Stimulated activated CD4-positive, alpha-beta T cell treated with anti-CD3 and anti-CD28 coated beads, Interleukin-15, amount 100 ng/mL, for 1 hour (primary cell): Measurements from ENCODE around the gene PSME2.
"Not testable (repeated sequence)": the region's sequence is repeated elsewhere in the genome, so short reads cannot be mapped to it uniquely, and the experiment has no call there.

ENCODE experiments used
- DNase-seq, 2 donors: peaks; one replicate each; pipeline ENCODE4 v3.0.0-alpha.2; 2020; ENCODE audit warnings: low read depth in 1 of 2, low spot score in 1 of 2

PSME2 gene

DNA sequence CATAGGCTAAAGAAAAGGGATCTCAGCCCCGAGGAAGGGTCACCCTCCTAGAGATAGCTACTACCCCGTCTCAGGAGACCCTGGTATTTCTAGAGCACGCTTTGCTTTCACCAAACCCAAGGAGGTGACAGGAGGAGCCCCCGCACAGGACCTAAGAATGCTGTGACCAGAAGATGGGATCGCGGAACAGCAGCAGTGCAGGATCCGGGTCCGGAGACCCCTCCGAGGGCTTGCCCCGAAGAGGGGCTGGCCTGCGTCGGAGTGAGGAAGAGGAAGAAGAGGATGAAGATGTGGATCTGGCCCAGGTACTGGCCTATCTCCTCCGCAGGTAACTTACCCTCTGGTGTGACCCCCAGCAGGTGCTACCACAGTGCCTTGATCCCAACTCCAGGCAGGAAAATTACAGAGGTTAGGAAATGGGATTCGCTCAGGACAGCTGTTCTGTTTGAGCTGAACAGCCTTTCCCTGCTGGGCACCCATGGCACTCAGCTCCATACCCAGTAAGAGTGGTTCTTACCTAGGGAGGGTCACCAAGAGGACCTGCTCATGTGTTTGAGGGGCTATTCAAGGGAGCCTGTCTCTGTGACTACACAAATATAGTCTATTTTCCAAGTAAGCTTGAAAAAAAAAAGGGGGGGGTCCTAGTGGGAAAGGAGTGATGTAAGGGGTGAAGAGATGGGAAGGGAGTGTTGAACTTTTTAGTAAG lies 30.8 kb downstream of the PSME2 start:
- DNase-seq = no peak

DNA sequence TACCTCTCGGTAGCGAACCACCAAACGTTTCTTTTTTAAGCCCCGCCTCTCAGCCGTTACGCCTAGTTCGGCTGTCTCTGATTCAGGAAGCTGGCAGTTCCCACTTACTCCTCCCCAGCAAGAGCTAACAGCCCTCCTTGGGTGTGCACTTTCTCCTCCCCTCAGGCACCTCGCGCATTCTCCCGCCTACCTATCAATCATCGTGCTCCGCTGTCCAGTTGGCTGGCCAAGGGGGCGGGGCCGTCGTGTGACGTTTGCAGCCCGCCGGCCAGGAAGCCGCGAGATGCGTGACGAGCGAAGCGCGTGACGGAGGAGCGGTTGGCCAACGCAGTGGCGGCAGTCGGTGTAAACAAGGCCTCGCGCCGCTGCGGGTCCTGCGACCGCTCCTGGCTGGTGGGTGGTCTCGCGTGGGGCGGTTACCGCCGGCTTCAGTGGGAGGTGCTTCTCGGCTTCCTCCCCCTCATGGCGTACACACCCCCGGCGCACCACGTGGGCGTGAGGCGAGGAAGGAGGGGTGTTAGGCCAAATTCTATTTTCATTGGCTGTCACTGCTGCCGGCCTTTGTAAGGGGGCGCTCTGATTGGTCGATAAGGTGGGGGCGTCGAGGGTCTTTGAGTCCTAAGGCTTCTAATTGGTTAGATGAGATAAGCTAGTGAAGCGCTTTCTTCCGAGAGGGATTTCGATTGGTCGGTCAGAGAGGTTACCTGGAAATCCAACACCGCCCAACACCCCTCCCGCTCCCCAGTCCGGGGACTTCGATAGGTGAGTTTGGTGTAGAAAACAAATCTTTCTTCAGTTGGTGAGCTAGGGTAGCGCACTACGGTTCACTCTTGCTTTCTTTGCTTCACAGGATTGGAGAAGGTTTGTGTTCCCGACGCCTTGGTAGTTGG lies 31.6 kb downstream of the PSME2 start, which contains the start of the genes DCAF11 and NRL:
DCAF11 (plus strand) TSS at position 246 of the 890 bp plus-strand sequence. CDS start 818 bp downstream, outside the sequence.
NRL (minus strand) TSS at position 418 of the 890 bp plus-strand sequence. CDS start 32,101 bp downstream, outside the sequence.
- DNase-seq = peak; percentile 95 to 96

DNA sequence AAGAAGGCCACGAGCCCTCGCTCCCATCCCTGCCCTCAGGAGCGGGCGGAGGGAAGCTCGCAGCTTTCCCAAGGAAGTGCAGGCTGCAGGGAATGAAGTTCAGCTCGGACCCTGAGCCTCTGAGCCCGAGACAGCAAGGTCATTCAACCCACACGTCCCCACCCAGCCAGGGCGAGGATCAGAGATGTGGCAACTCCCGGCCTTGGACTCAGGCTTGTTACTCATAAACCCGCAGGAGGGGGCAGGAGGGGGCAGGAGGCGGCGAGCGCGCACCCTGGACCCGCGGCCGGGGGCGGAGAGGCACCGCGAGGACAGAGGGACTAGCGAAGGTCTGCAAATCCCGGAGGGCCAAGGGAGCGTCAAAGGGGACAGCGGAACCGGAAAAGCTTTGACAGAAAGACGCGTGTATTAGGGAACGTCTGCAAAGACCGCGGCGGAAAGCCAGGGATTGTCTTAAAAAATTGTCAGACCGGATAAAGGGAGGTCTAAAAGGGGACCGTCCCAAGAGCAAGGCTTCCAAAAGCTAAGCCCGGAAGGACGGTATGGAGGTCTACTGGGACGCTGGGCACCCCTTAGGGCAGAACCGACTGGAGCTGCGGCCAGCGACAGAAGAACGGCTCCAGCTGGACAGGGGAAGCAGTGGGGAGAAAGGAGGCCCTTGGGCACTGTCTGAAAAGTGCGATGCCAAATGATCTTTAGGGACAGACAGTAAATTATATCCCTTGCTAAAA lies 32.4 kb downstream of the PSME2 start:
- DNase-seq = peak; percentile 46 to 55

DNA sequence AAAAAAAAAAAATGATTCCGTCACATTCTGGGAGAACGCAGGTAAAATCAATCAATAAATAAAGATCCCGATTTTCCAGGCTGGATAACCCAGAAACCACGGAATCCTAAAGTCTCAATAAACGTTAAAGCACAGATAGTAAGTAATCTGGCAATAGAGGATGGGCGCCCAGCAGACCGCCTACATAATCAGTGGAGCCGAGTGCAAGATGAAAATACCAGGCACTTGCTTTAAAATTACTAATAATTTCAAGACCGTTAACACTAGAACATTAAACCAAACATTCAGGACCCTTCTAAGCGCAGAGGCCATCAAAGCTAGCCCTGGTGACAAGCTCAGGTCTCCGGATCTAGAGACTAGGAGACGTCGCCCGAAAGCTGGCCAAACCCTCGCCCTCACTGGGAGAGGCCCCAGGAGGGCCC lies 33.0 kb downstream of the PSME2 start:
- no peak for DNase-seq

DNA sequence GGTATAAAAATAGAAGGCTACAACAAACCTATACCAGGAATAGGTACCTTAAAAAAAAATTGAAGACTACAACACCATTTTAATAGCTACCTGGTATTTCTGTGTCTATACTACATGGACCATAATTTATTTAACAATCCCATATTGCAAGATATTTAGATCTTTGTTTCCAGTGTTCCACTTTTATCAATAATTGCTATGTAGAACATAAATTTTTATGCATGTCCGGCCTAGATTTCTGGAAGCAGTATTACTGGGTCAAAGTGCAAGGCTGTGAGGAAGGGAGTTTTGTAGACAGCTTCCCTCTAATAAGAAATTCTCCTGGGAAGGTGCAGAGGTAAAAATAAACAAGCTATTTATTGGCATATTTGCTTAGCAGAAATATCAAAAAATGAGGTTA lies 35.9 kb downstream of the PSME2 start:
- no peak for DNase-seq

DNA sequence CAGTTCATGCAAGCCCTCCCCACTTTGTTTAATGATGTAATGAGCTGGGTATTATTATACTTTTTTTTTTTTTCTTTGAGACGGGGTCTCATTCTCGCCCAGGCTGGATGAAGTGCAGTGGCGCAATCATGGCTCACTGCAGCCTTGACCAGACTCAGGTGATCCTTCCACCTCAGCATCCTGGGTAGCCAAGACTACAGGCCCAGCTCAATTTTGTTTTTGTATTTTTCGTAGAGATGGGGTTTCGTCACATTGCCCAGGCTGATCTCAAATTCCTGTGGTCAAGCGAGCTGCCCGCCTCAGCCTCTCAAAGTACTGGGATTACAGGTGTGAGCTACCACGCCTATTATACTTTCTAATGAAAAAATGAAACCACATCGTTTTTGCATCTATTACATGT lies 36.4 kb downstream of the PSME2 start:
- DNase-seq = no peak

DNA sequence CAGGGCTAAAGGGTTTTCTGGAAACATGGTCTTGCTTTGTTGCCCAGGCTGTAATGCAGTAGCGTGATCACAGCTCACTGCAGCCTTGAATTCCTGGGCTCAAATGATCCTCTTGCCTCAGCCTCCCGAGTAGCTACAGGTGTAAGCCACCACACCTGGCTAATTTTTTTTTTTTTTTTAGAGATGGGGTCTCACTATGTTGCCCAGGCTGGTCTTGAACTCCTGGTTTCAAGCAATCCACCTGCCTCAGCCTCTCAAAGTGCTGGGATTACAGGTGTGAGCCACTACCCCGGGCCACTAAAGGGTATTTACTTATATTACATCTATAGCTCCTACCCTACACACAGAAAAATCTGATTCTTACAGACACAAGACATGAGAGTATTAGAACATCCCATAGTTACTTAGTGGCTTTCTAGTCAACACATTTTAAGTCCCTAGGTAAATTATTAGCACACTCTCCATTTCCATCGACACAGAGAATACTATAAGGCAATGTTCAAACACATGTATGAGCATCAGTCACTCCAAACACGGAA lies 38.0 kb downstream of the PSME2 start:
- DNase-seq = no peak

DNA sequence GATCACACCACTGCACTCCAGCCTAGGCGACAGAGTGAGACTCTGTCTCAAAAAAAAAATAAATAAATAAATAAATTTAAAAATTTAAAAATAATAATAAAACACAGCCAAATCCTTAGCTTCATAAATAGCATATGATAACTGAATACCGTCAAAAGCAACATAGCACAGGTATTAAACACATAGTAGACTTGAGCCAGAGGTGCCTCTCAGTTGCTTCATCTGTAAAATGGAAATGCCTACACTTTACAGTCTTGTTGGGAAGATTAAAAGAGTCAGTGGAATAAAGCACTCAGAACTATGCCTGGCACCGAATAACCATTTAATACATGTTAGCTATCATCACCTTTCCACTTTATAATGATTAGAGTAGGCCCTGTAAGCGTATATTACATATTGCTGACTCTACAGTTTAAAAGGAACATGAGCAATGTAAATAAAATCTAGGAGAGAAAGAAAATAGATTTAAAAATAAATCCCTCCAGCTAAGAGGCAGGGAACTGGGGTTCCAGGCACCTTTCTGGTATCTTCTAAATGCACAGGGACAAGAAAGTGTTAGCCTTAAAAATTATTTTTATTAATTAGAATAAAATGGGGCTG lies 39.6 kb downstream of the PSME2 start:
- DNase-seq = no peak

DNA sequence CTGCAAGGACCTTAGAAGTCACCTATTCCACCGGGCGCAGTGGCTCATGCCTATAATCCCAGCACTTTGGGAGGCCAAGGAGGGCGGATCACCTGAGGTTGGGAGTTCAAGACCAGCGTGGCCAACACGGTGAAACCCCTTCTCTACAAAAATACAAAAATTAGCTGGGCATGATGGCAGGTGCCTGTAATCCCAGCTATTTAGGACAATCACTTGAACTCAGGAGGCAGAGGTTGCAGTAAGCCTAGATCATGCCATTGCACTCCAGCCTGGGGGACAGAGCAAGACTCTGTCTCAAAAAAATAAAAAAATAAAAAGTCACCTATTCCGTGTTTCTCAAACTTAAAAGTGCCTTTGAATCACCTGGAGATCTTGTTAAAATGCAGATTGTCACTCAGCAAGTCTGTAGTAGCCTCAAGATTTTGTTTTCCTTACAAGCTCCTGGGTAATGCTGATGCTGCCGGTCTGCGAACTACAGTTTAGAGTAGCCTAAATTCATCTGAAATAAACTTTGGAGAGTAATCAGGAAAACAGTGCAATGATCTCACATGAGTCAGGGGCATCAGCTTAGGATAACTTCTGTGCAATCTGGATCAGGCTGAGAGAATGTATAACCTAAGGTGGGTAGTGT lies 40.7 kb downstream of the PSME2 start:
- DNase-seq = not testable (repeated sequence)

DNA sequence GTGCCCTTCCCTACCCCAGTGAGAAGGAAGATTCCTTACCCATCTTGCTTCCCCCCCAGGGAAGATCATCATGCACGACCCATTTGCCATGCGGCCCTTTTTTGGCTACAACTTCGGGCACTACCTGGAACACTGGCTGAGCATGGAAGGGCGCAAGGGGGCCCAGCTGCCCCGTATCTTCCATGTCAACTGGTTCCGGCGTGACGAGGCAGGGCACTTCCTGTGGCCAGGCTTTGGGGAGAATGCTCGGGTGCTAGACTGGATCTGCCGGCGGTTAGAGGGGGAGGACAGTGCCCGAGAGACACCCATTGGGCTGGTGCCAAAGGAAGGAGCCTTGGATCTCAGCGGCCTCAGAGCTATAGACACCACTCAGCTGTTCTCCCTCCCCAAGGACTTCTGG lies 43.0 kb downstream of the PSME2 start:
- DNase-seq = no peak

DNA sequence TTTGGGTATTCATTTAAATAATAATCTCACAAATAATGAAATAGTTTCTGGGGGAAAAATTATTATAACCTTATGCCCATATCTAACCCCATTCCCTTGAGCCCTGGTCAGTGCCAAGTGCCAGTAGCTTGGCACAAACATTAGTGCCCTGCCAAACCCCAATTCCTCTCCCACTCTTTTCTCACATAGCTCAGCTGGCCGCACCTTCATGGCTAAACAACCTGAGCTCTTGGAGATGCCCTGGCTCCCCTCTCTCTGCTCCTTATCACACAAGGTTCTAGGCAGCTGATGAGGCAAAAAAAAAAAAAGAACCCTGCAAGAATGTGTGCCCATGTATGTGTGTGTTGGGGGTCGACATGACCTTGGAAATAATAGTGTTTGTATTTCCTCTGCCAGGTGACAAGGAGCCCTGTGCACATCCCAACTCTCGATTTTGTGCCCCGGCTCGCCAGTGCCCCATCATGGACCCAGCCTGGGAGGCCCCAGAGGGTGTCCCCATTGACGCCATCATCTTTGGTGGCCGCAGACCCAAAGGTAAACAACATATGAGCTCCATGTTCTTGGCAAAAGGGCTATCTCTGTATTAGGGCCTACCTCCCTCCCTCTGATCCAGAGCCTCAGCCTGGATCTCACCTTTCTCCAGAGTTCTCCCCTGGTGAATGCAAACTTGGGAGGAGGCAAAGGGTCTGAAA lies 43.9 kb downstream of the PSME2 start:
- no peak for DNase-seq

DNA sequence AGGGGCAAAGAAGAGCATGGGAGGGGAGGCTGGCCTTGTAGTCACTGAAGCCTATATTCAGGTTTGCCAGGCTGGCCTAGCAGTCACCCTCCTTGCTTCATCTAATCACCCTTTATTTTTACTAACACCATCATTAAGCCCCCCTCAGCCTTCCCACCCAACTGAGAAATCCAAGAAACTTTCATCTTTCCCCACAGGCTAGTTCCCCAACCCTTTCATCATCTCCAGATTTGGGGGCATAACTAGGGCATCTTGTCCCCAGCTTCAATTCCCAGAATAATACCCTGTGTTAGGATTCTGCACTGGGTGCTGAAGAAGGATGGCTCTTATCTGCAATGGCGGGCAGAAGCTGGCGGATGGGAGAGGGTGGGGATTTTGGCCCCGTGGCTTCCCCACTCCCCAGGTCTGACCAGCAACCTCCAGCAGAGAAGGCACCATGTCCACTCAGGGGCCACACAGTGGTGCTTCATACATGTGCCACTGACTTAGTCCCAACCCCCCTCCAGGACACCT lies 45.4 kb downstream of the PSME2 start:
- DNase-seq = no peak

DNA sequence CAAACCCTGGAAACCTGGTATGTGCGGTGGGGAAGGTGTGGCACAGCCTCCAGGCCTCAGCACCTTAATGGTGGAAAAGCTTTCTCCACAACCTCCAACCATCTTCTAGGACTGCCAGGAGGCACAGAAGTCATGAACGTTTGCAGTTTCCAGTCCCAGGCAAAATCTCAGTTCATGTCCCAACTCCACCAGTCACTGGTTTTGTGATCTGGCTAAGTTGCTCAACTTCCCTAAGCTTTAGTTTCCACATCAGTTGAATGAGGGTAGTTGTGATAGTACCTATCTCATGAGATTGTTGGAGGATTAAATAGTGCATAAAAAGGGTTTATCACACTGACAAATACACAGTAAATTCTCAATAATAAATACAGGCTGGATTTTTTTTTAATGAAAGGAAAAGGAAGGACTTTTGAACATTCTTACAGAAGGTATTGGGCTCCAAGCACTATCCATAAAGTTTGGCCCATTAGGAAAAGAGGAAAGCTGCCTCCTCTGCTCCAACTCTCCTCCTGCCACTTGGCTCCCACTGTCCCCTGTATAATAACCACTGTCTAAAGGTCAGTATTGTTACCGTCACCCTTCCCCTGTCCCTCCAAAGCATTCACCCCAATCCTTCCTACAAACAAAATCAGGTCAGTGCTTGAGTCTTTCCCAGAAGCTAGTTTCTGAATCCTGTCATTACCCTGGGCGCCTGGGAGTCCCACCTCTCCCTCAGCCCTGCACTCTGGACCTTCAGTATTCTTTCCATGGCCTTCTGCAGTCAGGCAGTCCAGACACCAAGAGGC lies 46.0 kb downstream of the PSME2 start:
- DNase-seq = no peak

DNA sequence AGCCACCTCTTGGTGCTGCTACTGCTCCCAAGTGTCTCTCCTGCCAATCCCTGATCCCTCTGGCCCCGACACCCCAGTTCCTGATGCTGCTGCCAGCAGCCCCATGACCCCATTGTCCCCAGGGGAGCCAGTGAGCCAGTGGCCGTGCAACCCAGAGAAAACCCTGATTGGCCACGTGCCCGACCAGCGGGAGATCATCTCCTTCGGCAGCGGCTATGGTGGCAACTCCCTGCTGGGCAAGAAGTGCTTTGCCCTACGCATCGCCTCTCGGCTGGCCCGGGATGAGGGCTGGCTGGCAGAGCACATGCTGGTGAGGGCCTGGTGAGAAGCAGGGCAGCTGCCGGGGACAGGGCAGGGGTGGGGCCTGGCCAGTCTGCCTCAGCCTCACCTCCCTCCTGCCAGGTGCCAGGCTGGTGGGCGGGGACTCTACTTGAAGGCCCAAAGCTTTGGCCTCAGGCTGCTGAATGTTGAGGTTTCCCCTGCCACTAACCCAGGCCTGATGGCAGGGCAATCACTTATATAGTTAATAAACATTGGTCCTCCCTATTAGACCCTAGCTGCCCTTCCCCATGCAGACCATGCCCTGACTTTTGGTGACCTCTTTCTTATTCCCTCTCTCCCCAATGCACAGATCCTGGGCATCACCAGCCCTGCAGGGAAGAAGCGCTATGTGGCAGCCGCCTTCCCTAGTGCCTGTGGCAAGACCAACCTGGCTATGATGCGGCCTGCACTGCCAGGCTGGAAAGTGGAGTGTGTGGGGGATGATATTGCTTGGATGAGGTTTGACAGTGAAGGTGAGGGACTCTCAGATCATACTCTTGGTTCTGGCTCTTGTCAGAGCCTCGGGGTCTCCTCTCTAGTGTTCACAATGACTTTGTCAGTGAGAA lies 47.2 kb downstream of the PSME2 start:
- no peak for DNase-seq

DNA sequence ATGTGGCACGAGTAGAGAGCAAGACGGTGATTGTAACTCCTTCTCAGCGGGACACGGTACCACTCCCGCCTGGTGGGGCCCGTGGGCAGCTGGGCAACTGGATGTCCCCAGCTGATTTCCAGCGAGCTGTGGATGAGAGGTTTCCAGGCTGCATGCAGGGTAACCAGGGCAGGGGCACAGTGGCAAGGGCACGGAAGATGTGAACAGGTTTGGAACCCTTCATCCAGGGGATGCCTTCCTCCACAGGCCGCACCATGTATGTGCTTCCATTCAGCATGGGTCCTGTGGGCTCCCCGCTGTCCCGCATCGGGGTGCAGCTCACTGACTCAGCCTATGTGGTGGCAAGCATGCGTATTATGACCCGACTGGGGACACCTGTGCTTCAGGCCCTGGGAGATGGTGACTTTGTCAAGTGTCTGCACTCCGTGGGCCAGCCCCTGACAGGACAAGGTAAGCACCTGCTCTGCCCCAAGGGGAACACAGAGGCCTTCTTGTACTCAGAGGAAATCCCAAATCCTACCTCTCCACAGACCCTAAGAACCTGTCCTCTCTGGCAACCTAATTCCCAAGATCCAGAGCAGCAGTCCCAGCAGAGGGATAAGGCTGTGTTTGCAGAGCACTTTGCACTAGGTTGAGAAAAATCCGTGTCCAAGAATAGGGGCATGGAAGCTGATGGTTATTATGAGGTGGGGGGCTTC lies 48.0 kb downstream of the PSME2 start:
- no peak for DNase-seq

DNA sequence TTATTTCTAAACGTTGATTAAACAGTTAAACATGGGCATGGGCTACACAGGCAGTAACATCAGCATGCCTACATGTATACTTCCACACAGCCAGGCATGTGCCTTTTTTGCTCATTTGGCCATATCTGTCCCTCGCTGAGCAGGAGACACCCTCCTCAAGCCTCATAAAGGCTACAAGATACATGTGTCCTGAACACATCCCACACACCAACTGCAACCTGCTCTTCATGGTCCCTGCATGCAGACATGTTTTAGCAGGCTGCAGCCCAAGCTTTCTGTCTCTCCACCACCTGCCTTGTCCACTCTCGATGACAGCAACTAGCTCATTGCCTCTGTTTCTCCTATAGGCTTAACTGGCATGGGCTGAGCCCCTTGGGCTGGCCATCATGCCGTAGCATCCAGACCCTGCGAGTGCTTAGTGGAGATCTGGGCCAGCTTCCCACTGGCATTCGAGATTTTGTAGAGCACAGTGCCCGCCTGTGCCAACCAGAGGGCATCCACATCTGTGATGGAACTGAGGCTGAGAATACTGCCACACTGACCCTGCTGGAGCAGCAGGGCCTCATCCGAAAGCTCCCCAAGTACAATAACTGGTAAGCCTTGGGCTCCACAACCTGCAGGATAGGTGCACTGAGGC lies 49.7 kb downstream of the PSME2 start:
- no peak for DNase-seq
